ENCODE results near the gene AMBP. TPM values are rescaled to one million over a fixed set of nuclear protein-coding genes. Genes with fewer than 3 reads are reported as not detected.

AMBP gene
- polyA plus RNA-seq, 1 of the 3 experiments (the other 2 are of a cell fraction), result 0.16 TPM

- ChIA-PET CTCF (interaction anchor here (0.6 to 5.0 kb wide), 7 partner anchors 11 to 173 kb away, joined by 3 to 28 read pairs (median 3); partner anchors contain the start of gene COL27A1), POLR2A (no interaction called here)
- no peak overlapping the region for H3K4me3 ChIP-seq (ENCODE audit: low read depth in 2 of 2, low read length in 1 of 2)
- H3K79me2 ChIP-seq (ENCODE audit: insufficient read depth), result no peaks in the 10 kb centered on the region
- H3F3A ChIP-seq (replicated peaks; ENCODE audit: insufficient read depth), result no peaks in the 10 kb centered on the region
- WGBS (ENCODE audit: low lambda C conversion rate), result 59% methylated on average over 8 of the region's 21 CpGs
- no peaks in the 10 kb centered on the region for H4K20me1 ChIP-seq (ENCODE audit: insufficient read depth)
- H3K27me3 ChIP-seq (ENCODE audit: insufficient read depth), result peaks cover 5% of the 10 kb centered on the region; the same call in 1 of the 2 replicates
- H3K27ac ChIP-seq (ENCODE audit: low read depth in 2 of 2, low read length in 1 of 2), result no peak overlapping the region
- TF ChIP-seq JUND (IDR thresholded peaks at IDR 0.05), result no peak
- TF ChIP-seq MXI1 (IDR thresholded peaks at IDR 0.05; ENCODE audit: low read depth, low read length), result no peak
- TF ChIP-seq CTCF (IDR thresholded peaks at IDR 0.05), result no peak
- TF ChIP-seq FOXJ3 (CRISPR knock-in tag; IDR thresholded peaks at IDR 0.05), result no peak
- TF ChIP-seq TEAD4 (IDR thresholded peaks at IDR 0.05; ENCODE audit: borderline replicate concordance, insufficient read depth), result no peak
- TF ChIP-seq PBX3 (IDR thresholded peaks at IDR 0.05), result no peak
- TF ChIP-seq EZH2phosphoT487 (IDR thresholded peaks at IDR 0.05; ENCODE audit: borderline replicate concordance, low read depth), result no peak
- no peak for TF ChIP-seq SMC3 (IDR thresholded peaks at IDR 0.05; ENCODE audit: low read depth, low read length)
- TF ChIP-seq FOXM1 (IDR thresholded peaks at IDR 0.05; ENCODE audit: low read depth), result no peak
- no peak overlapping the region for H2AFZ ChIP-seq (ENCODE audit: low read depth)
- no peak overlapping the region for H3K4me2 ChIP-seq
- no peaks in the 10 kb centered on the region for H3K9me2 ChIP-seq
- H3K36me3 ChIP-seq (replicated peaks in 1 of 2; ENCODE audit: control insufficient read depth in 1 of 2, insufficient read depth in 2 of 2, low read length in 1 of 2), result no peaks in the 10 kb centered on the region
- no peak for DNase-seq
- H3K9ac ChIP-seq, result no peak overlapping the region
- no peaks in the 10 kb centered on the region for H3K9me3 ChIP-seq
- H3K4me1 ChIP-seq (ENCODE audit: control insufficient read depth in 1 of 2, insufficient read depth in 2 of 2, low read depth in 1 of 2, low read length in 1 of 2), result no peaks in the 10 kb centered on the region; a peak in 1 of 4 replicates
Measured at GRCh38 chr9:114117996-114118830, 40.1 kb upstream of the AMBP start.

- ChIA-PET POLR2A (no interaction called here), CTCF (interaction anchor here (0.6 to 5.0 kb wide), 5 partner anchors 10 to 173 kb away, joined by 3 to 28 read pairs (median 3); partner anchors contain the start of gene COL27A1)
- Histone ChIP-seq H3K9me3 (no peaks in the 10 kb centered on the region), H3K9ac (no peak overlapping the region), H3K4me1 (ENCODE audit: control insufficient read depth in 1 of 2, insufficient read depth in 2 of 2, low read depth in 1 of 2, low read length in 1 of 2) (no peaks in the 10 kb centered on the region; a peak in 1 of 4 replicates), H4K20me1 (ENCODE audit: insufficient read depth) (no peaks in the 10 kb centered on the region), H3F3A (replicated peaks; ENCODE audit: insufficient read depth) (no peaks in the 10 kb centered on the region), H3K79me2 (ENCODE audit: insufficient read depth) (no peaks in the 10 kb centered on the region), H3K36me3 (replicated peaks in 1 of 2; ENCODE audit: control insufficient read depth in 1 of 2, insufficient read depth in 2 of 2, low read length in 1 of 2) (no peaks in the 10 kb centered on the region), H3K27me3 (ENCODE audit: insufficient read depth) (peaks cover 5% of the 10 kb centered on the region; the same call in 1 of the 2 replicates), H3K9me2 (no peaks in the 10 kb centered on the region), H3K27ac (ENCODE audit: low read depth in 2 of 2, low read length in 1 of 2) (no peak overlapping the region), H3K4me2 (no peak overlapping the region), H3K4me3 (ENCODE audit: low read depth in 2 of 2, low read length in 1 of 2) (no peak overlapping the region), H2AFZ (ENCODE audit: low read depth) (no peak overlapping the region)
- WGBS (ENCODE audit: low lambda C conversion rate), result 81% methylated on average over 7 of the region's 7 CpGs
- TF ChIP-seq REST (IDR thresholded peaks at IDR 0.05; ENCODE audit: low read depth, low read length) (no peak), FOXJ3 (CRISPR knock-in tag; IDR thresholded peaks at IDR 0.05) (no peak), SMC3 (IDR thresholded peaks at IDR 0.05; ENCODE audit: low read depth, low read length) (no peak), ZBTB33 (IDR thresholded peaks at IDR 0.05; ENCODE audit: borderline replicate concordance, low read depth) (no peak)
- no peak for DNase-seq
Measured at GRCh38 chr9:114117614-114117995, 39.5 kb upstream of the AMBP start.
